Neural progenitor cell (in vitro differentiated cells): ENCODE results near the gene THBD.

Source experiments
- CTCF ChIP-seq: fragments of 200-600 bp; sonication (generic); IDR thresholded peaks from 2 replicates; pipeline ENCODE4 v1.5.1; 2017; ENCODE audit warnings: antibody characterized with exemption, mild to moderate bottlenecking
- EZH2 ChIP-seq: fragments of 200-600 bp; sonication (generic); IDR thresholded peaks from 2 replicates; pipeline ENCODE4 v1.6.1; 2017; ENCODE audit warnings: antibody characterized with exemption, mild to moderate bottlenecking, moderate library complexity
- EZH2phosphoT487 ChIP-seq: fragments of 200-600 bp; sonication (generic); IDR thresholded peaks from 2 replicates; pipeline ENCODE4 v1.6.1; 2017; ENCODE audit warnings: antibody characterized with exemption

GRCh38 chr20:23092384-23092756 is 42.9 kb upstream of the THBD start:
- no peak for TF ChIP-seq EZH2
- TF ChIP-seq CTCF: no peak
- no peak for TF ChIP-seq EZH2phosphoT487
